Activated T-helper 1 cell treated with anti-CD3 and anti-CD28 coated beads, Interleukin-12 subunit alpha, Interleukin-12 subunit beta, Interleukin-2, Interleukin-4 antibody, amounts not matched to agents 30 ng/mL and 10 ng/mL and 1 ng/mL, durations not matched to agents 14 hours and 24 hours and 36 hours (primary cell): ENCODE data around the gene GLRA3. TPM values are rescaled to one million over a fixed set of nuclear protein-coding genes. Genes with fewer than 3 reads are reported as not detected.
"Not testable (repeated sequence)": the region's sequence is repeated elsewhere in the genome, so short reads cannot be mapped to it uniquely, and the experiment has no call there.

Experiments used
- DNase-seq: peaks from one replicate; pipeline ENCODE4 v3.0.0; 2021; ENCODE audit warnings: low spot score
- H3K27ac Mint-ChIP-seq: one replicate; pipeline ENCODE4 v1.8.0; 2021; ENCODE audit warnings: mild to moderate bottlenecking, mixed read lengths
- H3K27me3 Mint-ChIP-seq: one replicate; pipeline ENCODE4 v1.8.0; 2022; ENCODE audit warnings: mild to moderate bottlenecking, moderate library complexity, mixed read lengths; ENCODE audit not compliant: insufficient read depth
- H3K36me3 Mint-ChIP-seq: one replicate; pipeline ENCODE4 v1.8.0; 2021; ENCODE audit warnings: low read depth, mixed read lengths
- H3K4me1 Mint-ChIP-seq: one replicate; pipeline ENCODE4 v1.8.0; 2021; ENCODE audit warnings: low read depth, mixed read lengths
- H3K4me3 Mint-ChIP-seq: one replicate; pipeline ENCODE4 v1.8.0; 2021; ENCODE audit warnings: mild to moderate bottlenecking, moderate library complexity, mixed read lengths
- H3K9me3 Mint-ChIP-seq: one replicate; pipeline ENCODE4 v1.8.0; 2021; ENCODE audit warnings: mixed read lengths
- intact Hi-C: fragments of 100-400 bp; cut with micrococcal nuclease; formaldehyde crosslinking; loops from one replicate; pipeline ENCODE4 v1.15.1; 2024
- total RNA-seq: library from RNA; stranded (reverse); gene quantifications from 2 replicates; pipeline ENCODE4 v1.2.3, GENCODE V29; 2022

The GLRA3 gene
- total RNA-seq, 1 donor from 2014 or later, result not detected

DNA sequence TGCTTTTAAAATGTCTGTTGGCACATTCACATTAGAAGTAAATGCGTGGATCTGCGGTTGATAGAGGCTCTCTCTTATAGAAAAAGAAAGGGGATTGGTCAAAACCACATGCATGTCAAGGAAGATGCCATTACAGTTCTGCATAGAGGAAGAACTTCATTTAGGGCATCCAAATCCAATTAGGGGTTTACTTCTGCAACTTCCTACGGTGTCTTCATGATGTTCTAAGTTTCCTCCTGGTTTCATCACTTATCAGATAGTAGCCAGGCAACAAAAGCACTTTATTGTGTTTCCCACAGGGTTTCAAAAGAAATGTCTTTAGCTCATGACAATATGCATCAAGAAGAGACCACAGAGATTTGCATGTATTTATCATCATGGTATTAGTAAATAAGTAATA lies 170.8 kb downstream of the GLRA3 start:
- H3K4me1 Mint-ChIP-seq, result no peaks in the 10 kb centered on the region
- H3K27me3 Mint-ChIP-seq, result no peaks in the 10 kb centered on the region
- H3K36me3 Mint-ChIP-seq, result no peaks in the 10 kb centered on the region
- no peak overlapping the region for H3K27ac Mint-ChIP-seq
- intact Hi-C loops, result no loop called here
- no peak for DNase-seq
- H3K9me3 Mint-ChIP-seq, result no peaks in the 10 kb centered on the region
- H3K4me3 Mint-ChIP-seq, result no peak overlapping the region

- H3K27me3 Mint-ChIP-seq, result no peaks in the 10 kb centered on the region
- H3K36me3 Mint-ChIP-seq, result no peaks in the 10 kb centered on the region
- no peak overlapping the region for H3K27ac Mint-ChIP-seq
- no peak for DNase-seq
- H3K9me3 Mint-ChIP-seq, result no peaks in the 10 kb centered on the region
- intact Hi-C loops, result no loop called here
- H3K4me3 Mint-ChIP-seq, result no peak overlapping the region
- H3K4me1 Mint-ChIP-seq, result no peaks in the 10 kb centered on the region
Observed at GRCh38 chr4:174657472-174657871, 171.6 kb downstream of the GLRA3 start.

DNA sequence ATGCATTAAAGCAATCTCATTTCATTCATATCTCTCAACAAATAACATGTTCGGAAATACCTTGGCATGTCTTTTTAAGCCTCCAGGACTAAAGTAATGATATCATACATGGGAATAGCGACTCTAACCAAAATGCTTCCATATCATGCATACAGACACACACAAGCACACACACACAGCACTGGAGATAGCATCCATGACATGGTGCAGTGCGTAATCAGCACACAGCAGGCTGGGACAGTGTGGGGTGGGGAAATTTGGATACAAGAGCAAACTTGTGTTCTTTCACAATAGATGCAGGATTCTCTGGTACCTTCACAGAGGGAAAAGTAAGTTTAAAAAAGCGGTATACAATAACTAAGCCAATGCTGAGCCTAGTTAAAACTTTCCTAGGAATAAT lies 174.4 kb downstream of the GLRA3 start:
- intact Hi-C loops, result no loop called here
- Mint-ChIP-seq H3K27ac (no peak overlapping the region), H3K9me3 (no peaks in the 10 kb centered on the region), H3K4me3 (no peak overlapping the region), H3K36me3 (no peaks in the 10 kb centered on the region), H3K27me3 (no peaks in the 10 kb centered on the region), H3K4me1 (no peaks in the 10 kb centered on the region)
- DNase-seq, result no peak

DNA sequence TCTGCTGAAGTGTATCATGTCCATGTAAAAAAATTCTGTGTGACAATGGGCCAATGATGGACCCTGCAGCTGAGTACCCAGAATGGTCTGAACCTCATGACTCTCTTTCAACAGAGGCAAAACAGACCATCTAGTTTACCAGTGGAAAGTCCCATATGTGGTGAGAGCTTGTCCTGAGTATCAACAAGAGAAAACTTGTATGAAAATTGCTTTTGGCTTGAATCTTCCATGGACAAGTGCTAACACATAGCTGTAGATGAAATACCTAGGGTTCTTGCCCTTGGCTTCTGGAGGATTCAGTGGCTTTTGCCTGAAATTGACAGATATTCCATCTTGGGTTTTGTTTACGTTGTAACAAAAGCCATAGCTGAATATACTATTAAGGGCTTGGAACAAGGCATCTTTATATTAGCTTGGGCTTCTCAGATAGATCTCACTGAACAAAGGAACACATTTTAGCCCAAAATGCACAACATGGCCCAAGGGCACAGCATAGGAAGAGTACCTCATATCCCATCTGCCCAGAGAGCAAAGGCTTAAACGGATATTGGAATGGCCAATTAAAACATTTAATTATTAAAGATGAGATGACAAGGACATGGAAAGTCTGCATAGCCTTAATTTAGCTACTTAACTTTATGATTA lies 178.2 kb downstream of the GLRA3 start:
- Mint-ChIP-seq H3K27me3 (peaks cover 2% of the 10 kb centered on the region), H3K9me3 (no peaks in the 10 kb centered on the region), H3K36me3 (no peaks in the 10 kb centered on the region), H3K4me1 (no peaks in the 10 kb centered on the region), H3K4me3 (no peak overlapping the region), H3K27ac (no peak overlapping the region)
- intact Hi-C loops, result no loop called here
- DNase-seq, result no peak

DNA sequence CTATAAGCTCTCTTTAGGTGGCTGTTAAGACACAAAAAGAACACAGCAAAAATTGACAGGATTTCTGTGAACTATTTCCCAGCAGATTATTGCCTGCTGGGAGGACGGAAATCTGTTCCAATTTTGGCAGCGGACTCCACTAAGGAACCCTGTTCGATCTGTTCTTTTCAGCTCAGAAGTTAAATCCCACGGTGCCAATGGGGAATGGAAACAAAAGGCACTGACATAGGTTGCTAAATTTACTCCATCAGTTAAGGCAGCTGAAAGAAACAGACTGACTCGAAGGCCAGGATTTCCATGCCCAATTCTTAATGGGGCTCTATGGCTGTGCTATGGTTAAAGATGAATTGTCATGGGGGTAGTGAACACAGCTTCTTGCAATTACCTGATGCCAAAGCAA lies 180.2 kb downstream of the GLRA3 start:
- Mint-ChIP-seq H3K36me3 (no peaks in the 10 kb centered on the region), H3K4me3 (no peak overlapping the region), H3K27ac (no peak overlapping the region), H3K4me1 (no peaks in the 10 kb centered on the region), H3K27me3 (peaks cover 2% of the 10 kb centered on the region), H3K9me3 (no peaks in the 10 kb centered on the region)
- no peak for DNase-seq
- intact Hi-C loops, result no loop called here

GRCh38 chr4:174646326-174646725 lies 182.7 kb downstream of the GLRA3 start:
- Mint-ChIP-seq H3K9me3 (no peaks in the 10 kb centered on the region), H3K36me3 (no peaks in the 10 kb centered on the region), H3K4me1 (no peaks in the 10 kb centered on the region), H3K4me3 (no peak overlapping the region), H3K27me3 (peaks cover 2% of the 10 kb centered on the region), H3K27ac (no peak overlapping the region)
- intact Hi-C loops, result no loop called here
- DNase-seq, result no peak

- peaks cover 2% of the 10 kb centered on the region for H3K27me3 Mint-ChIP-seq
- DNase-seq, result no peak
- intact Hi-C loops, result no loop called here
- H3K4me3 Mint-ChIP-seq, result no peak overlapping the region
- no peak overlapping the region for H3K27ac Mint-ChIP-seq
- peaks cover 5% of the 10 kb centered on the region for H3K4me1 Mint-ChIP-seq
- no peaks in the 10 kb centered on the region for H3K36me3 Mint-ChIP-seq
- H3K9me3 Mint-ChIP-seq, result no peaks in the 10 kb centered on the region
Observed at GRCh38 chr4:174640146-174640545, 188.9 kb downstream of the GLRA3 start.

DNA sequence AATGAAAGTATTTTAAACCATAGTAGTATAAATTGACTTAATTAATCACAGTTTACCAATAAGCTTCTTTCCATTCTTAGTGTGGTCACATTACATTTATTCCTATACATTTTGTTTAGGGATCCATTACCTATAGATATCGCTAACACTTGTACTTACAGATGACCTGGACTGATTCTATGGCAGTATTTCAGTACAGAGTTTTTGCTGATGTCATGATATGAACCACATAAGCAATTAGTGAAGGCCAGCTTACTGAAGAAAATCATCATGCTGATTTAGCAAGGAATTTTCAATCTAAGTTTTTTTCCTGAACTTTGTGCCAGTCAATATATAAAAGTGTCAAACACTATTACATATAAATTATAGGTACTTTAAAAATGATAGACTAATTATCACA lies 193.3 kb downstream of the GLRA3 start:
- Mint-ChIP-seq H3K4me3 (no peak overlapping the region), H3K27me3 (peaks cover 2% of the 10 kb centered on the region), H3K9me3 (no peaks in the 10 kb centered on the region), H3K27ac (no peak overlapping the region), H3K4me1 (peaks cover 10% of the 10 kb centered on the region), H3K36me3 (no peaks in the 10 kb centered on the region)
- intact Hi-C loops, result no loop called here
- DNase-seq, result no peak

- H3K4me1 Mint-ChIP-seq, result peaks cover 6% of the 10 kb centered on the region
- H3K36me3 Mint-ChIP-seq, result no peaks in the 10 kb centered on the region
- DNase-seq, result no peak
- no peaks in the 10 kb centered on the region for H3K9me3 Mint-ChIP-seq
- intact Hi-C loops, result loop anchor here (2.0 to 5.0 kb wide), 5 partner anchors 81 to 411 kb away; partner anchors contain the start of genes CEP44, FBXO8 and HPGD
- H3K27me3 Mint-ChIP-seq, result peaks cover 2% of the 10 kb centered on the region
- H3K27ac Mint-ChIP-seq, result no peak overlapping the region
- H3K4me3 Mint-ChIP-seq, result no peak overlapping the region
Observed at GRCh38 chr4:174633399-174633798, 195.6 kb downstream of the GLRA3 start.

DNA sequence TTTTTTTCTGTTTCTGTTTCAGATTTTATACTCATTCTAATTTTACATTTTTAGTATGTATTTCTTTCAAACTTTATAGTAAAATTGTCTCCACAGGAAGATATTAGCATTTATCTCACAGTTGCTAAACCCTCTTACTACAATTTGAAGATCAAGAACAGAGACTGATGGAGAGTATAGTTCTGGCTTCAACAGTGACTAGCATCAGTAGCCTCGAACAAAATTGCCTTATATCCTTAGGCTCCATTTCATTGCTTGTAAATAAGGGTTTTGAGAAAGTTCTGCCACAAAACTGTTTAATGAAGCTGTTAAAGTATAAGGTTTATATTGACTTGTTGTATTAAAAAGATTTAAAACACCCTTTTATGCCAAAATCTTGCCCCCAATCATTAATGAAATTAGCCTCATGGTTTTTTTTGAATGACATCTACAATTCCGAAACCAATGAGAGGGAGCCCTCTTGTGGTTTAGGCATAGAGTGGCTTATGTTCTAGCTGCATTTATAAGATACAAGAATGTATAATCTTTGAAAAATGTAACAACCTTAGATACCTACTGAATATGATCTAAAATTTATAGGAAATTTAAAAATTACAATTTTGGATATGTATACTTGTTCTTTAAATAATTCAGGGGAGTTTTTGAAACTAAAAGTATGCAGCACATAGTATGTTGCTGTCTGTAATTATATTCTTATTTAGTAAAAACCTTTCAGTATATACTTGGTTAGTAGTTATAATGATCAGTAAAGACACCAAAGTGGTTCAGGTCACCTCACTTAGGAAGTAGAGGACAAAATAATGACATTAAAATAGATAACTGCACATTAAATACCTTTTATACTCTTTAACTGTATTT lies 196.9 kb downstream of the GLRA3 start:
- Mint-ChIP-seq H3K27me3 (peaks cover 2% of the 10 kb centered on the region), H3K27ac (no peak overlapping the region), H3K36me3 (no peaks in the 10 kb centered on the region), H3K4me3 (no peak overlapping the region), H3K4me1 (peaks cover 6% of the 10 kb centered on the region), H3K9me3 (no peaks in the 10 kb centered on the region)
- no peak for DNase-seq
- intact Hi-C loops, result loop anchor here (1.0 to 5.0 kb wide), 6 partner anchors 83 to 409 kb away; partner anchors contain the start of genes CEP44, FBXO8 and HPGD

DNA sequence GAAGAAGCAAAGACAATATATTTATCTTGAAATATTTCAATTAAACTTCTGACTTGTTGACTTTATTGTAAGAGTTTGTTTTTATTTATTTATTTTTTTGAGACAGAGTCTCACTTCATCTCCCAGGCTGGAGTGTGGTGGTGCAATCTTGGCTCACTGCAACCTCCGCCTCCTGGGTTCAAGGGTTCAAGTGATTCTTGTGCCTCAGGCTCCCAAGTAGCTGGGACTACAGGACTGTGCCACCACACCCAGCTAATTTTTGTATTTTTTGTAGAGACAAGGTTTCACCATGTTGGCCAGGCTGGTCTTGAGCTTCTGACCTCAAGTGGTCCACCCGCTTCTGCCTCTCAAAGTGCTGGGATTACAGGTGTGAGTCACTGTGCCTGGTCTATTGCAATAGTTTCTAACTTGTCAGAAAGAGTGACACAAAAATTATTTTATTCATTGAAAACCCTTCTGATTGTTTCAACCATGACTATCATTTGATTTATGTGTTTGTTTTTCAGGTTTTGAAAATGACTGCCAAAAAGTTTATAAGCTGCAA lies 199.1 kb downstream of the GLRA3 start:
- H3K36me3 Mint-ChIP-seq, H3K9me3 Mint-ChIP-seq, H3K27me3 Mint-ChIP-seq, DNase-seq, H3K4me1 Mint-ChIP-seq, H3K4me3 Mint-ChIP-seq, H3K27ac Mint-ChIP-seq: not testable (repeated sequence)
- intact Hi-C loops, result loop anchor here (5.0 kb wide), 2 partner anchors 93 to 348 kb away; partner anchors contain the start of genes CEP44 and FBXO8

DNA sequence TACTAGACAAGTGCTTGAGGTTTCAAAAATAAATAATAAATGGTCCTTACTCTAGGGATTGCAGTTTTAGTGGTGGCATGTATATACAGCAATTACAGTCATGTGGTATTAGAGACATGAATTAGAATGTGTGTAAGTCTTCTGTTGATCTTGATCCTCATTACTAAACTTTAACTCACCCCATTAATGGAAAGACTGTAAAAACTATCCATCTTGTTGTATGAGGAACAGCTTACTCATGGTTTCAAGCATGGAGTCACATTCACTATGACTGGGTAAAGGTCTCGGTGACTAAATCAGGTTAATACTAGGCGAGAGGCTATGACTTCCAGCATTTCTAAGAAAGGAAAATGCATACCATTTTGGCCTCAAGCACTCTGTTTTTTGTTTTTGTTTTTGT lies 199.8 kb downstream of the GLRA3 start:
- H3K27ac Mint-ChIP-seq, result no peak overlapping the region
- DNase-seq, result no peak
- peaks cover 5% of the 10 kb centered on the region for H3K4me1 Mint-ChIP-seq
- no peak overlapping the region for H3K4me3 Mint-ChIP-seq
- peaks cover 4% of the 10 kb centered on the region for H3K27me3 Mint-ChIP-seq
- H3K9me3 Mint-ChIP-seq, result no peaks in the 10 kb centered on the region
- intact Hi-C loops, result no loop called here
- no peaks in the 10 kb centered on the region for H3K36me3 Mint-ChIP-seq

GRCh38 chr4:174628191-174628590 lies 200.9 kb downstream of the GLRA3 start:
- DNase-seq, result no peak
- Mint-ChIP-seq H3K9me3 (no peaks in the 10 kb centered on the region), H3K36me3 (no peaks in the 10 kb centered on the region), H3K4me3 (no peak overlapping the region), H3K4me1 (no peaks in the 10 kb centered on the region), H3K27ac (no peak overlapping the region), H3K27me3 (peaks cover 4% of the 10 kb centered on the region)
- intact Hi-C loops, result no loop called here
